K562 (cell line): Measurements from ENCODE around the gene WDR49. TPM values are rescaled to one million over a fixed set of nuclear protein-coding genes. Genes with fewer than 3 reads are reported as not detected.

Experiments used
- ATAC-seq: fragments of 200-7000 bp; cut with Tn5 transposase; 3 replicates; pipeline ENCODE4 v1.9.1; 2020; ENCODE audit warnings: moderate library complexity
- BruUV-seq: library from RNA; stranded (reverse); fragments of 400-500 nt; replicated peaks from 2 replicates; lab custom pipeline; 2021; lab: Mats Ljungman, UMichigan
- CTCF ChIA-PET: fragments of 300-600 bp; formaldehyde crosslinking; extraction: SDS; loops from one replicate; lab custom pipeline; 2021; ENCODE audit warnings: low intra/inter-chr PET ratio; lab: Yijun Ruan, JAX
- POLR2A ChIA-PET: fragments of 300-600, 350-650 bp; sonication (Branson Sonifier 250); formaldehyde crosslinking; extraction: SDS; loops from one replicate; lab custom pipeline; 2021; ENCODE audit warnings: antibody characterized with exemption, inconsistent platforms; lab: Yijun Ruan, JAX
- DNase-seq, 4 experiments: peaks; one replicate each; pipeline versions ENCODE4 v3.0.0 to v3.0.0-alpha.2; 2011 to 2018; ENCODE audit warnings: low spot score in 3 of 4, mixed read lengths in 3 of 4; ENCODE audit errors: extremely low read depth in 1 of 4
- FAIRE-seq: peaks from 2 replicates; lab custom pipeline; 2011; peaks lifted over from hg19 to GRCh38; lab: Jason Lieb, UNC
- H2AFZ ChIP-seq: 2 replicates; pipeline ENCODE4 v1.6.0; 2011; ENCODE audit warnings: low read depth, low read length, control low read depth, inconsistent platforms
- H3K27ac ChIP-seq: fragments of 200-600 bp; 3 replicates; pipeline ENCODE4 v1.8.0; 2011; ENCODE audit warnings: low read depth, mild to moderate bottlenecking, control low read depth, inconsistent platforms, low read length, moderate library complexity, mixed read lengths; ENCODE audit errors: extremely low read depth
- H3K27me3 ChIP-seq, 2 experiments: fragments of 300-600 bp in 1 of 2; 2 replicates in 1 of 2; 3 replicates in 1 of 2; pipeline versions ENCODE4 v1.6.0 to v1.8.0; 2011; ENCODE audit warnings: inconsistent platforms in 2 of 2, low read length in 2 of 2, mild to moderate bottlenecking in 1 of 2, mixed read lengths in 1 of 2, moderate library complexity in 1 of 2; ENCODE audit not compliant: control insufficient read depth in 2 of 2, insufficient read depth in 2 of 2
- H3K36me3 ChIP-seq: fragments of 300-600 bp; 3 replicates; pipeline ENCODE4 v1.8.0; 2011; ENCODE audit warnings: mild to moderate bottlenecking, low read length, inconsistent platforms; ENCODE audit not compliant: control insufficient read depth, insufficient read depth
- H3K4me1 ChIP-seq, 2 experiments: fragments of 200-600 bp in 1 of 2; replicated peaks in 1 of 2; 2 replicates in 1 of 2; 3 replicates in 1 of 2; pipeline versions ENCODE4 v1.5.1 to v1.8.0; 2011; ENCODE audit warnings: inconsistent platforms in 2 of 2, low read length in 2 of 2, mild to moderate bottlenecking in 1 of 2, mixed read lengths in 1 of 2, moderate library complexity in 1 of 2; ENCODE audit not compliant: control insufficient read depth in 2 of 2, insufficient read depth in 2 of 2
- H3K4me2 ChIP-seq: 2 replicates; pipeline ENCODE4 v1.6.1; 2011; ENCODE audit warnings: low read length, control low read depth, inconsistent platforms, mixed read lengths; ENCODE audit not compliant: insufficient read depth
- H3K4me3 ChIP-seq: fragments of 200-600 bp; sonication (generic), shearing (Covaris generic); 2 replicates; pipeline ENCODE4 v1.5.1; 2016; ENCODE audit warnings: control low read depth, inconsistent platforms
- H3K79me2 ChIP-seq: fragments of 200-600 bp; 3 replicates; pipeline ENCODE4 v1.8.0; 2011; ENCODE audit warnings: low read length, inconsistent platforms; ENCODE audit not compliant: control insufficient read depth, insufficient read depth
- H3K9ac ChIP-seq, 2 experiments: 2 replicates each; pipeline versions ENCODE4 v1.6.0 to v1.6.1; 2011; ENCODE audit warnings: low read depth in 2 of 2, low read length in 2 of 2, control low read depth in 1 of 2, inconsistent platforms in 1 of 2, mild to moderate bottlenecking in 1 of 2, mixed read lengths in 1 of 2; ENCODE audit not compliant: insufficient read depth in 1 of 2
- H3K9me1 ChIP-seq: one replicate; pipeline ENCODE4 v1.6.0; 2011; ENCODE audit warnings: inconsistent platforms, mild to moderate bottlenecking, low read length, moderate library complexity; ENCODE audit not compliant: control insufficient read depth, insufficient read depth
- H3K9me3 ChIP-seq: replicated peaks from 2 replicates; pipeline ENCODE4 v1.5.1; 2011; ENCODE audit warnings: low read depth, low read length, inconsistent platforms; ENCODE audit not compliant: control insufficient read depth, insufficient read depth
- H4K20me1 ChIP-seq: replicated peaks from 2 replicates; pipeline ENCODE4 v1.6.1; 2011; ENCODE audit warnings: low read length, inconsistent platforms, mixed read lengths; ENCODE audit not compliant: control insufficient read depth, insufficient read depth
- CEBPB ChIP-seq: fragments of 450-650 bp; IDR thresholded peaks from 2 replicates; pipeline ENCODE4 v1.6.1; 2016; ENCODE audit warnings: missing genetic modification characterization, missing compliant biosample characterization
- CEBPG ChIP-seq, 3 experiments: fragments of 200-800 bp in 1 of 3; sonication (Bioruptor generic) in 1 of 3; sonication (generic) in 1 of 3; formaldehyde crosslinking in 1 of 3; IDR thresholded peaks in 2 of 3; conservative IDR thresholded peaks in 1 of 3; 2 replicates each; pipeline versions ENCODE4 v1.6.1 to v1.8.0; 2016 to 2022; ENCODE audit warnings: missing compliant biosample characterization in 2 of 3, missing genetic modification characterization in 2 of 3, mild to moderate bottlenecking in 1 of 3, missing genetic modification reagents in 1 of 3
- POLR3G ChIP-seq: IDR thresholded peaks from 2 replicates; pipeline ENCODE4 v1.6.1; 2011; ENCODE audit not compliant: insufficient read length, insufficient replicate concordance; ENCODE audit errors: extremely low read depth
- ZNF431 ChIP-seq: sonication (generic); formaldehyde crosslinking; IDR thresholded peaks from 2 replicates; pipeline ENCODE4 v1.8.0; 2022; ENCODE audit warnings: mild to moderate bottlenecking, missing genetic modification reagents
- WGBS: fragments of 100-300 bp; shearing (Covaris generic); methylation state at CpG from one replicate; pipeline ENCODE4 v1.1.6; 2016; ENCODE audit warnings: low coverage, mixed read lengths; ENCODE audit not compliant: insufficient coverage; ENCODE audit errors: missing lambda C conversion rate; 5-methylcytosine and 5-hydroxymethylcytosine counted together
- in situ Hi-C: fragments of 300-500 bp; cut with MboI; formaldehyde crosslinking; loops from 4 replicates; pipeline ENCODE4 v1.15.0; 2018; ENCODE audit warnings: inconsistent platforms, mixed read lengths
- intact Hi-C: fragments of 100-400 bp; cut with micrococcal nuclease; formaldehyde crosslinking; loops from 2 replicates; pipeline ENCODE4 v1.14.2; 2022
- polyA plus RNA-seq, 8 experiments: library from polyadenylated mRNA; depleted of rRNA in 4 of 8; stranded (reverse) in 5 of 8; unstranded in 3 of 8; fragments of >200 nt; fragmentation: Nextera tagmentation in 2 of 8; fragmentation: Illumina TruSeq in 1 of 8; extraction: Ambion mirVana in 2 of 8; extraction: Trizol in 1 of 8; gene quantifications; 2 replicates each; pipeline versions ENCODE4 v1.2.1 to v1.2.3, GENCODE V29; 2011 to 2014; ENCODE audit warnings: inconsistent platforms in 1 of 8, missing spikeins in 1 of 8
- total RNA-seq, 7 experiments: library from RNA; depleted of rRNA in 6 of 7; stranded (reverse); fragments of >200 nt in 6 of 7; fragmentation: Illumina TruSeq in 2 of 7; extraction: Trizol in 2 of 7; gene quantifications; 2 replicates each; pipeline versions ENCODE4 v1.2.1 to v1.2.3, GENCODE V29; 2011 to 2021; ENCODE audit warnings: low replicate concordance in 1 of 7
- TF ChIP-seq, protein P1 (sequence below): IDR thresholded peaks from 3 replicates; pipeline ENCODE4 v1.6.1; 2011; ENCODE audit warnings: borderline replicate concordance, mild to moderate bottlenecking; ENCODE audit not compliant: insufficient read length, insufficient read depth

WDR49 gene
- total and polyA plus RNA-seq, 9 of the 15 experiments (the other 6 are each of a cell fraction or from before 2014, with no cell fraction given) = not detected

DNA sequence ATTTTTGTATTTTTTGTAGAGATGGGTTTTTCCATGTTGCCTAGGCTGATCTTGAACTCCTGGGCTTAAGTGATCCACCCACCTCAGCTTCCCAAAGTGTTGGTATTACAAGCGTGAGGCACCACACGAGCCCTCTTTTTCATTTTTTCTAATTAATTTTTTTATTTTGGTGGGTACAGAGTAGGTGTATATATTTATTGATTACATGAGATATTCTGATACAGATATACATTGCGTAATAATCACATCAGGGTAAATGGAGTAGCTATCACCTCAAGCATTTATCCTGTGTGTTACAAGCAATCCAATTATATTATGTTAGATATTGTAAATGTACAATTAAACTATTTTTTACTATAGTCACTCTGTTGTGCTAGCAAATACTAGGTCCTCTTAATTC, 66.1 kb downstream of the WDR49 start:
- no TSS peak for BruUV-seq
- Histone ChIP-seq H3K9me3 (no peaks in the 10 kb centered on the region), H3K27me3 (no peaks in the 10 kb centered on the region), H3K79me2 (no peaks in the 10 kb centered on the region), H2AFZ (no peak overlapping the region), H3K4me2 (no peak overlapping the region), H3K9ac (no peak overlapping the region), H3K4me3 (no peak overlapping the region), H3K36me3 (no peaks in the 10 kb centered on the region), H3K4me1 (no peaks in the 10 kb centered on the region), H3K27ac (no peak overlapping the region), H3K9me1 (no peaks in the 10 kb centered on the region), H4K20me1 (no peaks in the 10 kb centered on the region)
- in situ Hi-C loops (no loop called here), intact Hi-C loops (no loop called here)
- DNase-seq (no peak), FAIRE-seq (no peak), ATAC-seq (no peak)
- POLR2A ChIA-PET = no interaction called here
- CTCF ChIA-PET = no interaction called here
- 2% methylated on average over 3 of the region's 3 CpGs for WGBS
- TF ChIP-seq CEBPB (tag) (peak; percentile 58), POLR3G (no peak), CEBPG (CRISPR knock-in tag; IDR thresholded peaks at IDR 0.05) (no peak), CEBPG (tag; conservative IDR thresholded peaks at IDR 0.05 in 1 of 2, IDR thresholded peaks at IDR 0.05 in 1 of 2) (peak in 1 of 2 experiments; percentile 89; a peak in 2 of 4 replicates), ZNF431 (no peak)
- TF ChIP-seq, protein P1, sequence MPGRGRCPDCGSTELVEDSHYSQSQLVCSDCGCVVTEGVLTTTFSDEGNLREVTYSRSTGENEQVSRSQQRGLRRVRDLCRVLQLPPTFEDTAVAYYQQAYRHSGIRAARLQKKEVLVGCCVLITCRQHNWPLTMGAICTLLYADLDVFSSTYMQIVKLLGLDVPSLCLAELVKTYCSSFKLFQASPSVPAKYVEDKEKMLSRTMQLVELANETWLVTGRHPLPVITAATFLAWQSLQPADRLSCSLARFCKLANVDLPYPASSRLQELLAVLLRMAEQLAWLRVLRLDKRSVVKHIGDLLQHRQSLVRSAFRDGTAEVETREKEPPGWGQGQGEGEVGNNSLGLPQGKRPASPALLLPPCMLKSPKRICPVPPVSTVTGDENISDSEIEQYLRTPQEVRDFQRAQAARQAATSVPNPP = no peak
